IMR-90 (cell line): Measurements from ENCODE around the gene SPHK1. TPM values are rescaled to one million over a fixed set of nuclear protein-coding genes. Genes with fewer than 3 reads are reported as not detected.

Source experiments
- ATAC-seq: fragments of 200-7000 bp; cut with Tn5 transposase; 2 replicates; pipeline ENCODE4 v1.9.1; 2020; ENCODE audit warnings: low read depth, mild to moderate bottlenecking, moderate library complexity
- BruUV-seq: library from RNA; stranded (reverse); fragments of 400-500 nt; replicated peaks from 2 replicates; lab custom pipeline; 2021; lab: Mats Ljungman, UMichigan
- CTCF ChIA-PET: fragments of 300-600 bp; formaldehyde crosslinking; extraction: SDS; loops from one replicate; lab custom pipeline; 2021; ENCODE audit warnings: antibody characterized with exemption; lab: Yijun Ruan, JAX
- POLR2A ChIA-PET: fragments of 300-600 bp; sonication (Branson Sonifier 250); formaldehyde crosslinking; loops from one replicate; lab custom pipeline; 2022; ENCODE audit warnings: antibody characterized with exemption; ENCODE audit not compliant: unreplicated experiment; lab: Charles Lee
- DNase-seq: peaks from one replicate; pipeline ENCODE4 v3.0.0; 2013
- H2AFZ ChIP-seq: replicated peaks from 2 replicates; pipeline ENCODE3; 2013; ENCODE audit warnings: low read length, mild to moderate bottlenecking; ENCODE audit not compliant: poor library complexity
- H2AK5ac ChIP-seq: 2 replicates; pipeline ENCODE4 v1.6.1; 2013; ENCODE audit warnings: low read depth, low read length, inconsistent platforms
- H2AK9ac ChIP-seq: replicated peaks from 2 replicates; pipeline ENCODE3; 2013; ENCODE audit warnings: mild to moderate bottlenecking, low read depth, low read length, moderate library complexity; ENCODE audit not compliant: poor library complexity
- H2BK120ac ChIP-seq: 2 replicates; pipeline ENCODE4 v1.6.1; 2013; ENCODE audit warnings: low read depth, low read length, inconsistent platforms
- H2BK15ac ChIP-seq: 3 replicates; pipeline ENCODE4 v1.6.1; 2013; ENCODE audit warnings: low read depth, low read length, inconsistent platforms
- H2BK20ac ChIP-seq: 2 replicates; pipeline ENCODE4 v1.6.1; 2013; ENCODE audit warnings: low read depth, mild to moderate bottlenecking, inconsistent platforms, low read length, moderate library complexity
- H2BK5ac ChIP-seq: 2 replicates; pipeline ENCODE4 v1.6.1; 2013; ENCODE audit warnings: mild to moderate bottlenecking, low read depth, low read length, inconsistent platforms; ENCODE audit not compliant: poor library complexity, severe bottlenecking
- H3K14ac ChIP-seq: replicated peaks from 2 replicates; pipeline ENCODE4 v1.6.1; 2013; ENCODE audit warnings: low read depth, low read length, inconsistent platforms
- H3K18ac ChIP-seq: 2 replicates; pipeline ENCODE4 v1.6.1; 2013; ENCODE audit warnings: low read depth, low read length, control low read depth
- H3K23ac ChIP-seq: 2 replicates; pipeline ENCODE4 v1.6.1; 2013; ENCODE audit warnings: low read depth, low read length, inconsistent platforms
- H3K27ac ChIP-seq: 2 replicates; pipeline ENCODE4 v1.5.1; 2013; ENCODE audit warnings: mild to moderate bottlenecking, control low read depth, low read length; ENCODE audit not compliant: insufficient read depth
- H3K27me3 ChIP-seq: 2 replicates; pipeline ENCODE4 v1.6.1; 2013; ENCODE audit warnings: low read length; ENCODE audit not compliant: control insufficient read depth, insufficient read depth
- H3K36me3 ChIP-seq: 2 replicates; pipeline ENCODE4 v1.6.1; 2013; ENCODE audit warnings: low read length, mixed read lengths; ENCODE audit not compliant: control insufficient read depth, insufficient read depth
- H3K4ac ChIP-seq: 2 replicates; pipeline ENCODE4 v1.6.1; 2013; ENCODE audit warnings: low read depth, low read length, inconsistent platforms
- H3K4me1 ChIP-seq: 2 replicates; pipeline ENCODE4 v1.6.1; 2013; ENCODE audit warnings: low read length, mixed read lengths; ENCODE audit not compliant: control insufficient read depth, insufficient read depth
- H3K4me2 ChIP-seq: 2 replicates; pipeline ENCODE4 v1.6.1; 2013; ENCODE audit warnings: low read depth, mild to moderate bottlenecking, control low read depth, low read length, moderate library complexity
- H3K4me3 ChIP-seq: 2 replicates; pipeline ENCODE4 v1.5.1; 2013; ENCODE audit warnings: low read depth, mild to moderate bottlenecking, control low read depth, low read length, moderate library complexity; ENCODE audit not compliant: insufficient read depth
- H3K56ac ChIP-seq: 2 replicates; pipeline ENCODE4 v1.6.1; 2013; ENCODE audit warnings: low read length, inconsistent platforms; ENCODE audit not compliant: insufficient read depth; ENCODE audit errors: extremely low read depth
- H3K79me1 ChIP-seq, 2 experiments: 2 replicates each; pipeline ENCODE4 v1.6.1; 2013; ENCODE audit warnings: low read length in 2 of 2, inconsistent platforms in 1 of 2, low read depth in 1 of 2
- H3K9ac ChIP-seq: 2 replicates; pipeline ENCODE4 v1.6.1; 2013; ENCODE audit warnings: low read depth, low read length, control low read depth
- H3K9me1 ChIP-seq: 2 replicates; pipeline ENCODE4 v1.6.1; 2013; ENCODE audit warnings: low read length, inconsistent platforms; ENCODE audit not compliant: insufficient read depth
- H3K9me3 ChIP-seq: 2 replicates; pipeline ENCODE4 v1.6.1; 2013; ENCODE audit warnings: low read length; ENCODE audit not compliant: control insufficient read depth, insufficient read depth
- H4K20me1 ChIP-seq: 2 replicates; pipeline ENCODE4 v1.6.1; 2013; ENCODE audit warnings: low read length, inconsistent platforms; ENCODE audit not compliant: insufficient read depth
- H4K5ac ChIP-seq: 2 replicates; pipeline ENCODE4 v1.6.1; 2013; ENCODE audit warnings: mild to moderate bottlenecking, low read depth, low read length, control low read depth
- H4K8ac ChIP-seq, 2 experiments: 2 replicates each; pipeline ENCODE4 v1.6.1; 2013; ENCODE audit warnings: low read depth in 2 of 2, low read length in 2 of 2, control low read depth in 1 of 2, inconsistent platforms in 1 of 2
- H4K91ac ChIP-seq: 2 replicates; pipeline ENCODE4 v1.6.1; 2013; ENCODE audit warnings: low read depth, low read length, inconsistent platforms; ENCODE audit not compliant: insufficient read depth
- BHLHE40 ChIP-seq: fragments of 150-350 bp; IDR thresholded peaks from 2 replicates; pipeline ENCODE4 v1.6.1; 2016; ENCODE audit warnings: mild to moderate bottlenecking, low read depth, low read length
- CEBPB ChIP-seq: IDR thresholded peaks from 2 replicates; pipeline ENCODE4 v1.6.1; 2012; ENCODE audit warnings: low read depth, low read length, improper control_type of control experiment
- CHD1 ChIP-seq: IDR thresholded peaks from 2 replicates; pipeline ENCODE4 v1.6.1; 2012; ENCODE audit warnings: low read depth, low read length, improper control_type of control experiment
- FOS ChIP-seq: fragments of 150-350 bp; IDR thresholded peaks from 2 replicates; pipeline ENCODE4 v1.6.1; 2016; ENCODE audit warnings: low read depth, low read length
- MAFK ChIP-seq: IDR thresholded peaks from 2 replicates; pipeline ENCODE4 v1.6.1; 2012; ENCODE audit warnings: low read depth, low read length, improper control_type of control experiment
- MAZ ChIP-seq: IDR thresholded peaks from 2 replicates; pipeline ENCODE4 v1.6.1; 2012; ENCODE audit warnings: low read depth, mild to moderate bottlenecking, low read length, improper control_type of control experiment, moderate library complexity, borderline replicate concordance
- MXI1 ChIP-seq: IDR thresholded peaks from 2 replicates; pipeline ENCODE4 v1.6.1; 2012; ENCODE audit warnings: low read depth, mild to moderate bottlenecking, low read length, moderate library complexity, borderline replicate concordance
- NFE2L2 ChIP-seq: fragments of 150-350 bp; IDR thresholded peaks from 2 replicates; pipeline ENCODE4 v1.6.1; 2016; ENCODE audit warnings: low read depth, mild to moderate bottlenecking, low read length
- POLR2A ChIP-seq: IDR thresholded peaks from 2 replicates; pipeline ENCODE4 v1.6.1; 2012; ENCODE audit warnings: mild to moderate bottlenecking, low read depth, low read length
- RAD21 ChIP-seq: IDR thresholded peaks from 2 replicates; pipeline ENCODE4 v1.6.1; 2012; ENCODE audit warnings: low read length, improper control_type of control experiment
- RCOR1 ChIP-seq: IDR thresholded peaks from 2 replicates; pipeline ENCODE4 v1.6.1; 2012; ENCODE audit warnings: mild to moderate bottlenecking, low read length, improper control_type of control experiment; ENCODE audit not compliant: insufficient replicate concordance
- RFX5 ChIP-seq: IDR thresholded peaks from 2 replicates; pipeline ENCODE4 v1.8.0; 2012; ENCODE audit warnings: low read depth, mild to moderate bottlenecking, low read length, moderate library complexity
- SMC3 ChIP-seq: fragments of 150-350 bp; IDR thresholded peaks from 2 replicates; pipeline ENCODE4 v1.6.1; 2016; ENCODE audit warnings: low read depth, mild to moderate bottlenecking, antibody characterized with exemption, low read length, moderate library complexity
- WGBS, 2 experiments: methylation state at CpG; one replicate each; pipeline versions ENCODE4 v1.1.5 to v1.1.7; 2013; ENCODE audit warnings: missing lambda C conversion rate in 2 of 2; ENCODE audit not compliant: insufficient read length in 1 of 2; ENCODE audit errors: extremely low coverage in 2 of 2; 5-methylcytosine and 5-hydroxymethylcytosine counted together
- dilution Hi-C: fragments of 300-500 bp; cut with HindIII; formaldehyde crosslinking; loops from one replicate; pipeline ENCODE4 v1.14.3; 2018; ENCODE audit warnings: low sequenced_read_pairs; ENCODE audit not compliant: unreplicated experiment
- in situ Hi-C: fragments of 300-500 bp; cut with MboI; formaldehyde crosslinking; loops from 3 replicates; pipeline ENCODE4 v1.14.3; 2019; ENCODE audit warnings: low sequenced_read_pairs, inconsistent platforms, mixed read lengths
- intact Hi-C: fragments of 100-400 bp; cut with micrococcal nuclease; formaldehyde crosslinking; loops from 2 replicates; pipeline ENCODE4 v1.10.0; 2022
- polyA plus RNA-seq, 3 experiments: library from polyadenylated mRNA; depleted of rRNA; stranded (reverse); fragments of >200 nt; gene quantifications; 2 replicates each; pipeline ENCODE4 v1.2.3, GENCODE V29; 2012; ENCODE audit warnings: low replicate concordance in 1 of 3
- total RNA-seq: library from RNA; depleted of rRNA; stranded (reverse); fragments of >200 nt; gene quantifications from 2 replicates; pipeline ENCODE4 v1.2.3, GENCODE V29; 2012
- TF ChIP-seq, protein P1 (sequence below): fragments of 150-350 bp; IDR thresholded peaks from 2 replicates; pipeline ENCODE4 v1.6.1; 2016; ENCODE audit warnings: low read depth, mild to moderate bottlenecking, low read length, moderate library complexity, borderline replicate concordance
- TF ChIP-seq, protein P2 (sequence below): fragments of 150-350 bp; IDR thresholded peaks from 2 replicates; pipeline ENCODE4 v1.6.1; 2017; ENCODE audit warnings: mild to moderate bottlenecking, antibody characterized with exemption, low read length, low read depth
- TF ChIP-seq, protein P3 (sequence below): conservative IDR thresholded peaks from 2 replicates; pipeline ENCODE4 v1.5.1; 2012; ENCODE audit warnings: mild to moderate bottlenecking, low read depth, low read length, improper control_type of control experiment

The SPHK1 gene
- total and polyA plus RNA-seq, 2 of the 4 experiments (the other 2 are of a cell fraction): 44.4 to 82.7 TPM

DNA sequence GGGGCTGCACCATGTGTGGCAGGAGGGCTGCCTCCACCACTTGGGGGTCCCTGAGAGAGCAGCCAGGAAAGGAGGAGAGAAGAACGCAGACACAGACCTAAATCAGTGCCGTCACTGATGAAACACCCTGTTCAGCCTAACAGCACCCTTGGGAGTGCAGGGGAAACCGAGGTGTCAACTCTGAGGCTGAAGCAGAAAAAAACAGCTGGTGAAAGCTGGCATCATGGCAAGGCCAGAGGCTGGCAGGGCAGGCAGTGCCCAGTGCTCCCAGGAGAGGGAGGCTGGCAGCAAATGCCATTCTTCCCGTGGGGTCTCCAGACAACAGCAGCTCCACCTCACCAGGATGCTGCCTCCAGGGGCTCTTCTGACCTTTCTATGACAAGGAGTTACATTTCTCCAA lies 23.1 kb downstream of the SPHK1 start:
- no peak overlapping the region for H4K8ac ChIP-seq
- TF ChIP-seq POLR2A (no peak), RCOR1 (no peak), CHD1 (no peak), MAFK (no peak), MXI1 (no peak), BHLHE40 (no peak), SMC3 (no peak), FOS (no peak), CEBPB (no peak), RAD21 (no peak), NFE2L2 (no peak), RFX5 (no peak), MAZ (no peak)
- TF ChIP-seq, protein P1, sequence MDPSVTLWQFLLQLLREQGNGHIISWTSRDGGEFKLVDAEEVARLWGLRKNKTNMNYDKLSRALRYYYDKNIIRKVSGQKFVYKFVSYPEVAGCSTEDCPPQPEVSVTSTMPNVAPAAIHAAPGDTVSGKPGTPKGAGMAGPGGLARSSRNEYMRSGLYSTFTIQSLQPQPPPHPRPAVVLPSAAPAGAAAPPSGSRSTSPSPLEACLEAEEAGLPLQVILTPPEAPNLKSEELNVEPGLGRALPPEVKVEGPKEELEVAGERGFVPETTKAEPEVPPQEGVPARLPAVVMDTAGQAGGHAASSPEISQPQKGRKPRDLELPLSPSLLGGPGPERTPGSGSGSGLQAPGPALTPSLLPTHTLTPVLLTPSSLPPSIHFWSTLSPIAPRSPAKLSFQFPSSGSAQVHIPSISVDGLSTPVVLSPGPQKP: no peak
- TF ChIP-seq, protein P2, sequence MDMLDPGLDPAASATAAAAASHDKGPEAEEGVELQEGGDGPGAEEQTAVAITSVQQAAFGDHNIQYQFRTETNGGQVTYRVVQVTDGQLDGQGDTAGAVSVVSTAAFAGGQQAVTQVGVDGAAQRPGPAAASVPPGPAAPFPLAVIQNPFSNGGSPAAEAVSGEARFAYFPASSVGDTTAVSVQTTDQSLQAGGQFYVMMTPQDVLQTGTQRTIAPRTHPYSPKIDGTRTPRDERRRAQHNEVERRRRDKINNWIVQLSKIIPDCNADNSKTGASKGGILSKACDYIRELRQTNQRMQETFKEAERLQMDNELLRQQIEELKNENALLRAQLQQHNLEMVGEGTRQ: no peak
- TF ChIP-seq, protein P3, sequence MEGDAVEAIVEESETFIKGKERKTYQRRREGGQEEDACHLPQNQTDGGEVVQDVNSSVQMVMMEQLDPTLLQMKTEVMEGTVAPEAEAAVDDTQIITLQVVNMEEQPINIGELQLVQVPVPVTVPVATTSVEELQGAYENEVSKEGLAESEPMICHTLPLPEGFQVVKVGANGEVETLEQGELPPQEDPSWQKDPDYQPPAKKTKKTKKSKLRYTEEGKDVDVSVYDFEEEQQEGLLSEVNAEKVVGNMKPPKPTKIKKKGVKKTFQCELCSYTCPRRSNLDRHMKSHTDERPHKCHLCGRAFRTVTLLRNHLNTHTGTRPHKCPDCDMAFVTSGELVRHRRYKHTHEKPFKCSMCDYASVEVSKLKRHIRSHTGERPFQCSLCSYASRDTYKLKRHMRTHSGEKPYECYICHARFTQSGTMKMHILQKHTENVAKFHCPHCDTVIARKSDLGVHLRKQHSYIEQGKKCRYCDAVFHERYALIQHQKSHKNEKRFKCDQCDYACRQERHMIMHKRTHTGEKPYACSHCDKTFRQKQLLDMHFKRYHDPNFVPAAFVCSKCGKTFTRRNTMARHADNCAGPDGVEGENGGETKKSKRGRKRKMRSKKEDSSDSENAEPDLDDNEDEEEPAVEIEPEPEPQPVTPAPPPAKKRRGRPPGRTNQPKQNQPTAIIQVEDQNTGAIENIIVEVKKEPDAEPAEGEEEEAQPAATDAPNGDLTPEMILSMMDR: no peak
- H3K4me2 ChIP-seq: no peak overlapping the region
- DNase-seq (no peak), ATAC-seq (no peak)
- H3K79me1 ChIP-seq: peaks cover 28 to 76% of the 10 kb centered on the region in 2 experiments; a peak in 3 of 4 replicates
- H3K4ac ChIP-seq: no peak overlapping the region
- no peak overlapping the region for H3K14ac ChIP-seq
- dilution Hi-C loops (no loop called here), intact Hi-C loops (no loop called here), in situ Hi-C loops (loop anchor here (10.0 kb wide), 1 partner anchor 97 kb away; the partner anchor contains the start of gene RHBDF2)
- WGBS, 2 experiments: 60% methylated on average over 1 of the region's 4 CpGs; no CpG with 5 or more reads in 1 of the 2 experiments
- ChIA-PET CTCF (no interaction called here), POLR2A (no interaction called here)
- peaks cover 8% of the 10 kb centered on the region for H3K9me1 ChIP-seq
- no peak overlapping the region for H2AK5ac ChIP-seq
- H2AK9ac ChIP-seq: no peak overlapping the region
- H2BK15ac ChIP-seq: no peak overlapping the region
- H3K4me1 ChIP-seq: peaks cover 7% of the 10 kb centered on the region; the same call in 1 of the 2 replicates
- no peak overlapping the region for H4K5ac ChIP-seq
- no peak overlapping the region for H2BK120ac ChIP-seq
- no TSS peak for BruUV-seq
- no peaks in the 10 kb centered on the region for H3K27me3 ChIP-seq
- no peak overlapping the region for H4K91ac ChIP-seq
- peaks cover 22% of the 10 kb centered on the region for H3K36me3 ChIP-seq
- H2BK5ac ChIP-seq: no peak overlapping the region
- H3K23ac ChIP-seq: no peak overlapping the region
- H3K9ac ChIP-seq: no peak overlapping the region
- H2AFZ ChIP-seq: no peak overlapping the region
- no peak overlapping the region for H3K4me3 ChIP-seq
- H3K9me3 ChIP-seq: no peaks in the 10 kb centered on the region
- H3K27ac ChIP-seq: no peak overlapping the region
- no peak overlapping the region for H3K56ac ChIP-seq
- H4K20me1 ChIP-seq: peaks cover 55% of the 10 kb centered on the region
- no peak overlapping the region for H3K18ac ChIP-seq
- no peak overlapping the region for H2BK20ac ChIP-seq
